Effector memory CD8-positive, alpha-beta T cell (primary cell): ENCODE measurements around the gene AGO4.
"Not testable (repeated sequence)": the region's sequence is repeated elsewhere in the genome, so short reads cannot be mapped to it uniquely, and the experiment has no call there.

ENCODE experiments used
- ATAC-seq: fragments of 150-1000 bp; cut with Tn5 transposase; replicated peaks from 2 replicates; pipeline ENCODE4 v1.10.0; 2021; ENCODE audit warnings: mild to moderate bottlenecking, moderate library complexity
- DNase-seq, 3 experiments: peaks; one replicate each; pipeline ENCODE4 v3.0.0; 2021
- H3K27ac Mint-ChIP-seq, 2 donors: one replicate each; pipeline ENCODE4 v1.8.0; 2022; ENCODE audit warnings: mild to moderate bottlenecking in 2 of 2, mixed read lengths in 2 of 2, moderate library complexity in 2 of 2
- H3K27me3 Mint-ChIP-seq, 2 donors: one replicate each; pipeline ENCODE4 v1.8.0; 2022; ENCODE audit warnings: mixed read lengths in 2 of 2
- H3K36me3 Mint-ChIP-seq: one replicate; pipeline ENCODE4 v1.8.0; 2022; ENCODE audit warnings: mild to moderate bottlenecking, moderate library complexity, mixed read lengths; ENCODE audit not compliant: insufficient read depth
- H3K4me1 Mint-ChIP-seq, 2 donors: one replicate each; pipeline ENCODE4 v1.8.0; 2022; ENCODE audit warnings: low read depth in 2 of 2, mixed read lengths in 2 of 2
- H3K4me3 Mint-ChIP-seq, 2 donors: one replicate each; pipeline ENCODE4 v1.8.0; 2022; ENCODE audit warnings: mild to moderate bottlenecking in 2 of 2, mixed read lengths in 2 of 2, moderate library complexity in 2 of 2
- H3K9me3 Mint-ChIP-seq, 2 donors: one replicate each; pipeline ENCODE4 v1.8.0; 2022; ENCODE audit warnings: mixed read lengths in 2 of 2

The AGO4 gene

DNA sequence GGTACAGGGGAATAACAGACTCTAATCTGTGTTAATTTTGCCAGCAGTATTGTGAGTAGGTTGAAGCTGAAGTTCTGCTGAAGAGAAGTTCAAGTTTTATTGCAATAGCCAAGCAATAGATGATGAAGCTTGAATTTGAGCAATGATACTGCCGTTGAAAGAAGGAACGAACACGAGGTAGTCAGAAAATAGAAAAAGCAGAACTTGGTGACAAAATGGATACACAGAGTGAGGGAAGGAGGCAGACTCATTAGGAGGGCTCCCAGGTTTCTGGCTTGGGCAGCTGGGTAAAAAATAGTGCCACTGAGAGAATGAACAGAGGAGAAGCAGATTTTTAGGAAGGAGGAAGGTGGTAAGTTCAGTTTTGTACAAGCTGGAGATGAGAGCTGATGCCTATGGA is 52.9 kb downstream of the AGO4 start:
- H3K36me3 Mint-ChIP-seq = peaks cover 8% of the 10 kb centered on the region
- H3K27me3 Mint-ChIP-seq = no peaks in the 10 kb centered on the region
- no peak for ATAC-seq
- H3K27ac Mint-ChIP-seq = no peak overlapping the region
- no peaks in the 10 kb centered on the region for H3K9me3 Mint-ChIP-seq
- peaks cover 0 to 4% of the 10 kb centered on the region in 2 donors for H3K4me1 Mint-ChIP-seq
- H3K4me3 Mint-ChIP-seq = no peak overlapping the region
- DNase-seq = no peak

DNA sequence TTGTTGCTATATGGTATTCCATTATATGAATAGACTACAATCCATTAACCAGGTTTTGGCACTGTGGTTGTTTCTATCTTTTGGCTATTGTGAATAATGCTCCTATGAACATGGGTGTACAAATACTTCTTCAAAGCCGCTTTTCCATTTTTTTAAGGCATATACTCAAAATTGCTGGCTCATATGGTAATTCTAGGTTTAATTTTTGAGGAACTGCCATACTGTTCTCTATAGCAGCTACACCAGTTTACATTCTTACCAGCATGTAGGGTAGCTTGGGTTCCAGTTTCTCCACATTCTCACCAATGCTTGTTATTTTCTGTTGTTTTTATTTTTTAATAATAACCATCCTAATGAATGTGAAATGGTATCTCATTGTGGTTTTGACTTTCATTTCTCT is 55.3 kb downstream of the AGO4 start:
- H3K9me3 Mint-ChIP-seq = no peaks in the 10 kb centered on the region
- DNase-seq (no peak), ATAC-seq (no peak)
- H3K4me3 Mint-ChIP-seq = no peak overlapping the region
- peaks cover 0 to 4% of the 10 kb centered on the region in 2 donors for H3K4me1 Mint-ChIP-seq
- no peaks in the 10 kb centered on the region for H3K27me3 Mint-ChIP-seq
- peak overlapping the region in 1 of 2 donors; percentile 7 for H3K27ac Mint-ChIP-seq
- no peaks in the 10 kb centered on the region for H3K36me3 Mint-ChIP-seq

DNA sequence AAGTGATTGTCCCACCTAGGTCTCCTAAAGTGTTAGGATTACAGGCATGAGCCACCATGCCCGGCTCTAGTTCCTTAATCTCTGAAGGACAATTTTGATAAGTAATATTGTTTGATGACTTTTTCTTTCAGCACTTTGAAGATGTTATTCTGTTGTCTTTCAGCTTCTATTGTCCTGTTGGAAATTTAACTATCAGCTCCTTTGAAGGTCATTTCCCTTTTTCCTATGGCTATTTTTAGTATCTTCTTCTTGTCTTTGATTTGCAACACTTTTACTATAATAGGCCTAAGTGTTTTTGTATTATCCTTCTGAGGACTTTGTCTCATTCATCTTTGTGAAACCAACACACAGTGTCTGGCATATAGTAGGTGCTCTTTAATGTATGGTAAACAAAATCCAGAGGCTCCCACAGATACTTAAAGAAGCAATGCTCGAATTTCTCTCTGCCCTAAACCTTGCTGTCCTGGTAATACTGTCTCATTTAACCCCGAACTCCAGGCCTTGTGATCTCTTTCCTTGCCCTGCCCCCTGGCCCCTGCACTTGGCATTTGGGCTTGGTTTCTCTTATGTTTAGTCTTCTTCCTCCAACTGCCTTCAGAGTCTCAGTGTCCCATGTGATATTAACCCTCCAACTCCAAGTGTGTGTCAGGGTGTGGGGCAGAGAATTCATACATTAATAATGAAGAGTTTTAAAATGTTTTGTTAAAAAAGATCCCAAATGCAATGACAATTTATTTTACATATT is 56.2 kb downstream of the AGO4 start:
- Mint-ChIP-seq H3K4me3 (no peak overlapping the region), H3K27me3 (no peaks in the 10 kb centered on the region), H3K4me1 (peaks cover 0 to 4% of the 10 kb centered on the region in 2 donors), H3K9me3 (no peaks in the 10 kb centered on the region), H3K27ac (peak overlapping the region in 1 of 2 donors; percentile 7), H3K36me3 (no peaks in the 10 kb centered on the region)
- DNase-seq (no peak), ATAC-seq (no peak)

DNA sequence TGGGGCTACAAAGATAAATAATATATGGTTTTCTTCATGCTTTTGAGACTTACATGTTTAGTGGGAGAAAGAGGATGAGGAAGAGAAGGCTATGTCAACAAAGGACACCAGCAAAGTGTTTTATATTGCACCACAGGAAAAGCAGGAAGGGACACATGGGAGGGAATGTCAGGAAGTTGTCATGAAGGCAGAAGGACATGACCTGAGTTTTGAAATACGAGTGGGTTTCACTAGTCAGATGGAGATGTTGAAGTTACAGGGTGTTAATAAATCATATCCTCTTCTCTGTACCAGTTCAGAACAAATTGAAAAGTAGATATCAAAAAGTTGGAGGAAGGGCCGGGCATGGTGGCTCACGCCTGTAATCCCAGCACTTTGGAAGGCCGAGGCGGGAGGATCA is 57.0 kb downstream of the AGO4 start:
- ATAC-seq = no peak
- peaks cover 3 to 4% of the 10 kb centered on the region in 2 donors for H3K4me1 Mint-ChIP-seq
- no peak for DNase-seq
- no peaks in the 10 kb centered on the region for H3K27me3 Mint-ChIP-seq
- H3K9me3 Mint-ChIP-seq = no peaks in the 10 kb centered on the region
- no peak overlapping the region for H3K4me3 Mint-ChIP-seq
- H3K27ac Mint-ChIP-seq = no peak overlapping the region
- H3K36me3 Mint-ChIP-seq = no peaks in the 10 kb centered on the region

DNA sequence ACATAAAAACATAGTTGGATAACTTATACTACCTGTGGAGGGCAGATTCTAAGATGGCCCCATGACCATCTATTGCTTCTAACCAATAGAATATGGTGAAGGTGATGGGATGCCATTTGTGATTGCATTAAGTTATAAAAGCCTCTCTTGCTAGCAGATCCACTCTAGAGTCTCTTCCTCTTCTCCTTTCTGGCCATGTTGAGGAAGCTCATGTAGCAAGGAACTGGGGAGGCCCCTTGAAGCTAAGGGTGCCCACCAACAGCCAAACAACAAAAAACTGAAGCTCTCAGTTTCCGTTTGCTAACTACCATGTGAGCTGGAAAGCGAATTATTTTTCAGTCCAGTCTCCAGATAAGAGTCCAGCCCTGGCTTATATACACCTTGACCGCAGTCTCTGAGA is 59.2 kb downstream of the AGO4 start:
- no peak for DNase-seq
- no peak for ATAC-seq

DNA sequence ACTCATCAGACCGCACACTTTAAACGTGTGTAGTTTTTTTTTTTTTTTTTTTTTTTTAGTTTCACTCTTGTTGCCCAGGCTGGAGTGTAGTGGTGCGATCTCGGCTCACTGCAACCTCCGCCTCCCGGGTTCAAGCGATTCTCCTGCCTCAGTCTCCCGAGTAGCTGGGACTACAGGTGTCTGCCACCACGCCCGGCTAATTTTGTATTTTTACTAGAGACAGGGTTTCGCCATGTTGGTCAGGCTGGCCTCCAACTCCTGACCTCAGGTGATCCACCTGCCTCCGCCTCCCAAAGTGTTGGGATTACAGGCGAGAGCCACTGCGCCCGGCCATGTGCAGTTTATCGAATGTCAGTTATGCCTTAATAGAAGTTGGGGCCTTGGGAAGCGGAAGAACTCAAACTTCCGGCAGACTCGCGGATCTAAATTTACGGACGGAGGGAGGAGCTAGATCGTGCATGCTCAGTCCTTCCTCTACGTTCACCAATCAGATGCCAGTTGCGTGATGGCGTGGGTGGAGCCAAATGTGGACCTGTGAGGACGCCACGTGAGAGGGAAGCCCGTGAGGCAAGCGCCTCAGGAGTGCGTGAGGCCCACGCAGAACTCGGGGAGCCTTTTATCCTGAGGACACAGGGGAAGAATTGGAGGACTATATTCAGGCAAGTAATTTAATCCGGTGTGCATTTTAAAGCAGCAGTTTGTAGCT is 61.6 kb downstream of the AGO4 start:
- ATAC-seq, H3K4me1 Mint-ChIP-seq: not testable (repeated sequence)

More for the DNA sequence above, 59.2 kb downstream of the AGO4 start:
- H3K9me3 Mint-ChIP-seq = no peaks in the 10 kb centered on the region
- H3K27me3 Mint-ChIP-seq = no peaks in the 10 kb centered on the region
- H3K36me3 Mint-ChIP-seq = no peaks in the 10 kb centered on the region
- H3K27ac Mint-ChIP-seq = no peak overlapping the region
- peaks cover 0 to 3% of the 10 kb centered on the region in 2 donors for H3K4me1 Mint-ChIP-seq
- H3K4me3 Mint-ChIP-seq = no peak overlapping the region

DNA sequence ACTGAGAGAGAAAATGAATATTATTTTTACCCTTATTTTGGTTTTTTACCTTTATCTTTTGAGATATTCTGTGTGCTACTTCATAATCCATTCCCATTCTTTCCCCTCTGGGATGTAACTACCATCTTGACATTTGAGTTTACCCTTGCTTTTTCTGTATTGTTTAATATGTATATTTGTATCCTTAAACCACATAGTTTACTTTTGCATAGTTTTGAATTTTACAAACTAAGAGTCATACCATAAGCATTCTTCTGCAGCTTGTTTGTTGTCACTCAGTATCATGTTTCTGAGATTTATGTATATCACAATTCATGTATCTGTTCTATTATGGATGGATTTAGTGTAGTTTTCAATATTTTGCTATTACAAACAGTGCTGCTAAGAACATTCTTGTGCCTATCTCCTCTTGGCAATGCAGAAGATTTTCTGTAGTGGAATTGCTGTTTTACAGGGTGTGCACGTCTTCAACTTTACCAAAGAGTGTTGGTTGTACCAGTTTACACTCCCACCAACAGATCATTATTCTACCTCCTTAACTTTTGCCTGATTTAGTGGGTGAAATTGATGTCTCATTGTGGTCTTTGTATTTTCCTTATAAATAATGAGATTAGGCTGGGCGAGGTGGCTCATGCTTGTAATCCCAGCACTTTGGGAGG is 63.0 kb downstream of the AGO4 start:
- Mint-ChIP-seq H3K4me1 (peaks cover 0 to 3% of the 10 kb centered on the region in 2 donors), H3K4me3 (no peak overlapping the region), H3K27ac (no peak overlapping the region), H3K9me3 (no peaks in the 10 kb centered on the region), H3K27me3 (no peaks in the 10 kb centered on the region), H3K36me3 (no peaks in the 10 kb centered on the region)
- DNase-seq (no peak), ATAC-seq (no peak)

More for the DNA sequence above, 61.6 kb downstream of the AGO4 start:
- not testable (repeated sequence) for H3K36me3 Mint-ChIP-seq, H3K27ac Mint-ChIP-seq, DNase-seq, H3K4me3 Mint-ChIP-seq, H3K27me3 Mint-ChIP-seq, H3K9me3 Mint-ChIP-seq

DNA sequence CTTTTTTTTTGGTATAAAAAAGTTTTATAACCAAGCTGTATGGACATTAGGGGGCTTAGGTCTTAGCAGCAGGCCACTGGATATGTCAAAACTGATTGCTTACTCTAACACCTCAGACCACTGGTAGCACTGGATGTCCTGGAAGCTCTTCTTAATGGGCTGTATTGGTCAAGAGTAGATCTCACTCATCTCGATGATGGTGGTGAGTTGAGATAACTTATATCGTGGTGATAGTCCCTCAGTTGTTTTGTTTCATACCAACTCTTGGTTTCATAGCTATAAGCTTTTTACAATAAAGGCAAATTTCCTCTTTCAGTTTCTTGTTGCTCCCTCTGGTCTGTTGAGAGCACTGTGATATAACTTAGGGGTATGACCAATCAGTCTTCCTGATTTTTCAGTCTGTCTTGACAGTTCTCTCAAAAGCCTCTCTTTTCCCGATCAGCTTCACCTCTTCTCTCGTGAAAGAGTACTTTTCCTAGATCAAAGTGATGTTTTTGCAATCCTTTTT is 65.5 kb downstream of the AGO4 start:
- ATAC-seq (no peak), DNase-seq (no peak)
- Mint-ChIP-seq H3K4me3 (no peak overlapping the region), H3K27me3 (no peaks in the 10 kb centered on the region), H3K9me3 (no peaks in the 10 kb centered on the region), H3K36me3 (no peaks in the 10 kb centered on the region), H3K27ac (no peak overlapping the region), H3K4me1 (peaks cover 0 to 3% of the 10 kb centered on the region in 2 donors)

DNA sequence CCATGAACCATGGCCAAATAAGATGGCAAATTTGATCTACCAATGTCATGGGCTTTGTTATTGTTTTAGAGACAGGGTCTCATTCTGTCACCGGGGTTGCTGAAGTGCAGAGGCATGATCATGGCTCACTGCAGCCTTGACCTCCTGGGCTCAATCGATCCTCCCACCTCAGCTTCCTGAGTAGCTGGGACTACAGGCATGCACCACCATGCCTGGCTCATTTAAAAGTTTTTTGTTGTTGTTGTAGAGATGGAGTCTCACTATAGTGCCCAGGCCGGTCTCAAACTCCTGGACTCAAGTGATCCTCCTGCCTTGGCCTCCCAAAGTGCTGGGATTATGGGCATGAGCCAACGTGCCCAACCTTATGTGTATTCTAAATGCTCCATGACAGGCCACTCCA is 66.3 kb downstream of the AGO4 start:
- H3K4me1 Mint-ChIP-seq, H3K9me3 Mint-ChIP-seq, H3K36me3 Mint-ChIP-seq, H3K27me3 Mint-ChIP-seq, H3K27ac Mint-ChIP-seq, DNase-seq, ATAC-seq, H3K4me3 Mint-ChIP-seq: not testable (repeated sequence)

DNA sequence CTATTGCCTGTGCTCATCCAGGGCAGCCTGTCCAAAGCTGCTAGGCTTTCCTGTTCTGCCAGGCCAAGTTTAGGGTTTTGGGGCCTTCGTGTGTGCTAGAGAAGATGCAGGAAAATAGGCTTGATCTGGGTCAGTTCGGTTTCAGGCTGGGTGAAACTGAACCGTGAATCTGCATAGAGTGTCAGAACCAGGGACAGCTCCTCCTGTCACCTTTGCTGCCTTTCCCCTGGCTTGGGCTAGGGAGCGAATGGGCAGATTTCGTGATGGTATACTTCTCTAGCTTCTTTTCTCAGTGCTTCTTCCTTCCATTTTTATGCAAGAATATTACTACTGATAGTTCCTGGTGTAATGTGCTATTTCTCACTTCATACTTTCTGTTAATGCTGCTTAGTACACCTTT is 69.2 kb downstream of the AGO4 start:
- H3K27me3 Mint-ChIP-seq = peaks cover 0 to 3% of the 10 kb centered on the region in 2 donors
- H3K4me1 Mint-ChIP-seq = peaks cover 0 to 1% of the 10 kb centered on the region in 2 donors
- ATAC-seq (no peak), DNase-seq (no peak)
- no peaks in the 10 kb centered on the region for H3K36me3 Mint-ChIP-seq
- no peak overlapping the region for H3K4me3 Mint-ChIP-seq
- no peak overlapping the region for H3K27ac Mint-ChIP-seq
- H3K9me3 Mint-ChIP-seq = no peaks in the 10 kb centered on the region

DNA sequence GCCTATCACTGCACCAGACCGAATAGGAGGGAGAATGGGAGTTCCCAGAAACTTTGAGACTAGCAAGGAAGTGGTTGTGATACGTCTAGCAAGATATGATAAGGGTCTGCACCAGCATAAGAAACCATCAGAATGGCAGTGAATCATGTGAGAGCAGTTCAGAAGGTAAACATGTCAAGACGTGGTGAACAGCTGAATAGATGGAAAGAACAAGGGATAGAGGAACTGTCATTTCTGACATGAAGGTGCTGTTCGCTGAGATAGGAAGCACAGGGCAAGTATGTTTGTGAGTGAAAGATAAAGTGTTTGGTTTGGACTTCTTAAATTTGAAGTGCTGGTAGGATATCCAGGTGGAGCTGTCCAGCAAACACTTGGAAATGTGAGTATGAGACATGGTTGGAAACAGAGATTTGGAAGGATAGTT is 74.0 kb downstream of the AGO4 start:
- peak overlapping the region in 1 of 2 donors; percentile 29 for H3K27ac Mint-ChIP-seq
- peak overlapping the region; percentile 48 to 98 for H3K4me3 Mint-ChIP-seq
- peaks cover 0 to 6% of the 10 kb centered on the region in 2 donors for H3K27me3 Mint-ChIP-seq
- H3K4me1 Mint-ChIP-seq = peaks cover 26 to 30% of the 10 kb centered on the region in 2 donors
- no peak for DNase-seq
- no peaks in the 10 kb centered on the region for H3K9me3 Mint-ChIP-seq
- ATAC-seq = no peak
- H3K36me3 Mint-ChIP-seq = no peaks in the 10 kb centered on the region

DNA sequence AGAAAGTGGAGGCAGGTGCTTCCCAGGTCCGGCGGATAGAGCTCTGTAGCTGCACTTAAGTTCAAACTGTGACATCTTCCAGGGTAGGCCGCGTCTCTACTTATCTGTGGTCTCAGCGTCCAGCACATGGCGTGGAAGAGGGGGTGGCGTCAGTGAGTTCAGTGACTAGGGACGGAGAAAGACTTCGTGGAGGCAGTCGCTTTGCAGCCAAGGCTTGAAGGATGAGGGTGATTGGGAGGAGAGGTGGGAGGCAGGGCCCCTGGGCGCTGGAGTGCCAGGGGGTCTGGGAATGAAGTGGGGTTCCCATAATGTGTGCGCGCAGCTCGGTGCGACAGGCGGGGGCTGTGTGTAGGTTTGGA is 74.7 kb downstream of the AGO4 start:
- H3K4me1 Mint-ChIP-seq = peaks cover 31 to 37% of the 10 kb centered on the region in 2 donors
- DNase-seq (no peak), ATAC-seq (no peak)
- H3K9me3 Mint-ChIP-seq = no peaks in the 10 kb centered on the region
- H3K36me3 Mint-ChIP-seq = no peaks in the 10 kb centered on the region
- H3K27ac Mint-ChIP-seq = peak overlapping the region; percentile 29 to 93
- peaks cover 0 to 6% of the 10 kb centered on the region in 2 donors for H3K27me3 Mint-ChIP-seq
- peak overlapping the region; percentile 48 to 98 for H3K4me3 Mint-ChIP-seq

DNA sequence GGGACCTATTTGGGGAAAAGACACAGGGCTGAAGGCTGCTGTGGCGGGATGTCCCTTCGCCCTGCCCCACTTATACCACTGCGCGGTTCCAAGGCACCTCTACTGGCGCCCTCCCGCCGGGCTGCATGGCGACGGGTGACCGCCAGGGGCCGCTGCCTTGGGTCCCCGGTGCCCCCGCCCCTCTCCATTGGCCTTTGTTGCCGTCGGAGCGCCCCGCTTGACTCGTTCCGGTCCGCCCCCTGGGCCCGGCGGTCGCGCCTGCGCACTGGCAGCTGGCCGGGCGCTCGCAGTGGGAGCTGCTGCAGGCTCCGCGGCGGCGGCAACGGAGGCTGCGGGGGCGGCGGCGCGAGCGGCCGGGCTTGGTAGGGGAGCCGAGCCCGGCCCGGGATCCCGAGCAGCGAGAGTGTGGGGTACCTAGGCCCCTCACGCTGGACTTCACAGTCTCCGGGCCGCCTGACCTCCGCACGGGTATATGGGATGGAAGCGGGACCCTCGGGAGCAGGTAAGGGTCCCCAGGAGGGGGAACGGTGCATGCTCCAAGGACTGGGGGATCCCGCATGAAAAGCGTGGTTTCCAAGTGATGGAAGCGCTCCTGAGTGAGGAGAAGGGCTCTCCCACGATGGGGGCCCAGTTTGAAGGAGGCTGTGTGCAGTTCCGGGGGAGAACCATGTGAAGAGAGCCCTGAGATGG is 75.3 kb downstream of the AGO4 start, which contains the start of gene AGO1:
Gene AGO1, plus strand, starts transcription at position 265 of the 690 bp plus-strand sequence. Its CDS starts 213 bp downstream, at position 478.
- H3K27me3 Mint-ChIP-seq = peaks cover 0 to 6% of the 10 kb centered on the region in 2 donors
- ATAC-seq = peak; percentile 95
- no peaks in the 10 kb centered on the region for H3K9me3 Mint-ChIP-seq
- H3K4me1 Mint-ChIP-seq = peaks cover 33 to 40% of the 10 kb centered on the region in 2 donors
- peak within 1 kb of the TSS; percentile 98 to 99 for H3K4me3 Mint-ChIP-seq
- peaks cover 2% of the 10 kb centered on the region for H3K36me3 Mint-ChIP-seq
- peak; percentile 97 to 98 (median 98) for DNase-seq
- peak within 1 kb of the TSS; percentile 93 for H3K27ac Mint-ChIP-seq
